HCT116 (cell line): ENCODE results near the gene OTOP3. TPM values are rescaled to one million over a fixed set of nuclear protein-coding genes. Genes with fewer than 3 reads are reported as not detected.

ENCODE experiments used
- ATAC-seq: fragments of 200-7000 bp; cut with Tn5 transposase; 2 replicates; pipeline ENCODE4 v1.9.1; 2020; ENCODE audit warnings: mild to moderate bottlenecking, moderate library complexity
- Bru-seq: library from RNA; stranded (reverse); fragments of 400-500 nt; gene quantifications from one replicate; lab custom pipeline; 2021; lab: Mats Ljungman, UMichigan
- BruChase-seq, 2 experiments: library from RNA; stranded (reverse); fragments of 400-500 nt; gene quantifications; one replicate each; lab custom pipeline; 2021; lab: Mats Ljungman, UMichigan
- BruUV-seq: library from RNA; stranded (reverse); fragments of 400-500 nt; replicated peaks from 2 replicates; lab custom pipeline; 2021; lab: Mats Ljungman, UMichigan
- CTCF ChIA-PET: fragments of 300-600 bp; sonication (Branson Sonifier 250); formaldehyde crosslinking; loops from one replicate; lab custom pipeline; 2021; ENCODE audit warnings: antibody characterized with exemption; lab: Charles Lee
- POLR2A ChIA-PET: fragments of 300-600, 350-600 bp; sonication (Branson Sonifier 250); formaldehyde crosslinking; loops from one replicate; lab custom pipeline; 2021; ENCODE audit warnings: antibody characterized with exemption; lab: Charles Lee
- RAD21 ChIA-PET, 2 experiments: fragments of 300-600 bp; sonication (Branson Sonifier 250); formaldehyde crosslinking; loops; one replicate each; lab custom pipeline; 2023; ENCODE audit warnings: low total read pairs in 2 of 2; ENCODE audit not compliant: uncharacterized antibody in 2 of 2, unreplicated experiment in 2 of 2, low non-redundant PET in 1 of 2; lab: Charles Lee
- DNase-seq: peaks from one replicate; pipeline ENCODE4 v3.0.0-alpha.2; 2010; ENCODE audit warnings: low read depth, low spot score
- H2AFZ ChIP-seq: fragments of 200-600 bp; shearing (Covaris generic), sonication (generic); 2 replicates; pipeline ENCODE4 v1.6.1; 2017; ENCODE audit warnings: low read depth, mixed run types, mixed read lengths, antibody characterized with exemption, low read length; ENCODE audit not compliant: poor library complexity, severe bottlenecking
- H3K27ac ChIP-seq: 2 replicates; pipeline ENCODE4 v1.5.1; 2012; ENCODE audit warnings: low read depth, low read length
- H3K27me3 ChIP-seq: fragments of 200-600 bp; sonication (generic); 2 replicates; pipeline ENCODE4 v1.6.1; 2016; ENCODE audit warnings: mixed run types, low read length, mixed read lengths; ENCODE audit not compliant: insufficient read depth
- H3K36me3 ChIP-seq, 2 experiments: fragments of 200-500 bp in 1 of 2; fragments of 200-600 bp in 1 of 2; sonication (Bioruptor generic) in 1 of 2; sonication (generic) in 1 of 2; 2 replicates each; pipeline versions ENCODE4 v1.5.1 to v1.6.1; 2014 to 2016; ENCODE audit warnings: low read length in 2 of 2, inconsistent platforms in 1 of 2, mixed read lengths in 1 of 2, mixed run types in 1 of 2; ENCODE audit not compliant: insufficient read depth in 2 of 2, control insufficient read depth in 1 of 2
- H3K4me1 ChIP-seq, 2 experiments: fragments of 200-600 bp in 1 of 2; sonication (generic) in 1 of 2; 2 replicates each; pipeline versions ENCODE4 v1.5.1 to v1.6.1; 2012 to 2017; ENCODE audit warnings: low read length in 2 of 2, inconsistent platforms in 1 of 2, mild to moderate bottlenecking in 1 of 2, mixed read lengths in 1 of 2, mixed run types in 1 of 2, moderate library complexity in 1 of 2; ENCODE audit not compliant: insufficient read depth in 2 of 2, control insufficient read depth in 1 of 2
- H3K4me2 ChIP-seq: fragments of 200-600 bp; sonication (generic); 2 replicates; pipeline ENCODE4 v1.6.1; 2017; ENCODE audit warnings: mixed run types, low read length, mixed read lengths
- H3K4me3 ChIP-seq, 2 experiments: fragments of 200-600 bp in 1 of 2; sonication (generic) in 1 of 2; replicated peaks in 1 of 2; 2 replicates each; pipeline ENCODE4 v1.5.1; 2011 to 2016; ENCODE audit warnings: low read length in 2 of 2, control low read depth in 1 of 2, low read depth in 1 of 2, mild to moderate bottlenecking in 1 of 2, mixed read lengths in 1 of 2, mixed run types in 1 of 2
- H3K79me2 ChIP-seq: fragments of 200-600 bp; sonication (generic); 2 replicates; pipeline ENCODE4 v1.6.1; 2017; ENCODE audit warnings: mild to moderate bottlenecking, mixed run types, low read length, moderate library complexity, mixed read lengths; ENCODE audit not compliant: insufficient read depth
- H3K9ac ChIP-seq: fragments of 200-600 bp; sonication (generic); 2 replicates; pipeline ENCODE4 v1.6.1; 2016; ENCODE audit warnings: low read length, mixed read lengths
- H3K9me2 ChIP-seq: fragments of 200-600 bp; sonication (generic), shearing (Covaris generic); 2 replicates; pipeline ENCODE4 v1.6.1; 2017; ENCODE audit warnings: mixed run types, mild to moderate bottlenecking, moderate library complexity; ENCODE audit not compliant: insufficient read depth
- H3K9me3 ChIP-seq, 2 experiments: fragments of 200-500 bp in 1 of 2; fragments of 200-600 bp in 1 of 2; sonication (Bioruptor generic) in 1 of 2; sonication (generic) in 1 of 2; 2 replicates each; pipeline ENCODE4 v1.6.1; 2014 to 2017; ENCODE audit warnings: low read length in 2 of 2, mixed read lengths in 2 of 2, inconsistent platforms in 1 of 2, low read depth in 1 of 2, mild to moderate bottlenecking in 1 of 2, mixed run types in 1 of 2, moderate library complexity in 1 of 2; ENCODE audit not compliant: control insufficient read depth in 1 of 2, insufficient read depth in 1 of 2
- H4K20me1 ChIP-seq: fragments of 200-600 bp; sonication (generic), shearing (Covaris generic); 2 replicates; pipeline ENCODE4 v1.6.1; 2017; ENCODE audit warnings: mixed run types, mild to moderate bottlenecking, moderate library complexity; ENCODE audit not compliant: insufficient read depth
- ATF3 ChIP-seq: IDR thresholded peaks from 2 replicates; pipeline ENCODE4 v1.6.1; 2012
- EZH2phosphoT487 ChIP-seq: fragments of 200-600 bp; IDR thresholded peaks from 2 replicates; pipeline ENCODE4 v1.6.1; 2018; ENCODE audit warnings: antibody characterized with exemption, borderline replicate concordance
- SP1 ChIP-seq: IDR thresholded peaks from 2 replicates; pipeline ENCODE4 v1.6.1; 2012; ENCODE audit warnings: low read depth
- SRF ChIP-seq: IDR thresholded peaks from 2 replicates; pipeline ENCODE4 v1.6.1; 2012; ENCODE audit warnings: low read depth
- YY1 ChIP-seq: IDR thresholded peaks from 2 replicates; pipeline ENCODE4 v1.6.1; 2011; ENCODE audit warnings: low read length, low read depth, moderate library complexity, mild to moderate bottlenecking; ENCODE audit not compliant: insufficient replicate concordance; ENCODE audit errors: extremely low read depth
- ZNF274 ChIP-seq: fragments of 200-500 bp; sonication (Bioruptor generic); IDR thresholded peaks from 2 replicates; pipeline ENCODE4 v1.6.1; 2014; ENCODE audit warnings: mild to moderate bottlenecking, low read depth, low read length, inconsistent platforms
- intact Hi-C: fragments of 100-400 bp; cut with micrococcal nuclease; formaldehyde crosslinking; loops from 2 replicates; pipeline ENCODE4 v1.10.0; 2022
- long read RNA-seq: library from polyadenylated mRNA; unstranded; transcript quantifications from one replicate; pipeline ENCODE4 v2.0.0, GENCODE V29; 2021; ENCODE audit not compliant: unreplicated experiment
- polyA plus RNA-seq: library from polyadenylated mRNA; unstranded; fragments of >200 nt; gene quantifications from 2 replicates; pipeline ENCODE4 v1.2.1, GENCODE V29; 2012; ENCODE audit warnings: missing spikeins
- total RNA-seq: library from RNA; stranded (reverse); gene quantifications from one replicate; pipeline ENCODE4 v1.2.1, GENCODE V29; 2021; ENCODE audit not compliant: unreplicated experiment
- TF ChIP-seq, protein P1 (sequence below): IDR thresholded peaks from 2 replicates; pipeline ENCODE4 v1.6.1; 2012
- TF ChIP-seq, protein P2 (sequence below): IDR thresholded peaks from 2 replicates; pipeline ENCODE4 v1.6.1; 2011; ENCODE audit warnings: mild to moderate bottlenecking, low read length, moderate library complexity; ENCODE audit not compliant: insufficient replicate concordance; ENCODE audit errors: extremely low read depth

The OTOP3 gene
- not detected for total RNA-seq
- not detected in 2 replicates for polyA plus RNA-seq
- not detected for Bru-seq, nascent RNA
- not detected for BruChase-seq, experiment 1, labeled RNA remaining after a 6-hour chase
- BruChase-seq, experiment 2, labeled RNA remaining after a 2-hour chase, result not detected
- long read RNA-seq, result 0 reads

DNA sequence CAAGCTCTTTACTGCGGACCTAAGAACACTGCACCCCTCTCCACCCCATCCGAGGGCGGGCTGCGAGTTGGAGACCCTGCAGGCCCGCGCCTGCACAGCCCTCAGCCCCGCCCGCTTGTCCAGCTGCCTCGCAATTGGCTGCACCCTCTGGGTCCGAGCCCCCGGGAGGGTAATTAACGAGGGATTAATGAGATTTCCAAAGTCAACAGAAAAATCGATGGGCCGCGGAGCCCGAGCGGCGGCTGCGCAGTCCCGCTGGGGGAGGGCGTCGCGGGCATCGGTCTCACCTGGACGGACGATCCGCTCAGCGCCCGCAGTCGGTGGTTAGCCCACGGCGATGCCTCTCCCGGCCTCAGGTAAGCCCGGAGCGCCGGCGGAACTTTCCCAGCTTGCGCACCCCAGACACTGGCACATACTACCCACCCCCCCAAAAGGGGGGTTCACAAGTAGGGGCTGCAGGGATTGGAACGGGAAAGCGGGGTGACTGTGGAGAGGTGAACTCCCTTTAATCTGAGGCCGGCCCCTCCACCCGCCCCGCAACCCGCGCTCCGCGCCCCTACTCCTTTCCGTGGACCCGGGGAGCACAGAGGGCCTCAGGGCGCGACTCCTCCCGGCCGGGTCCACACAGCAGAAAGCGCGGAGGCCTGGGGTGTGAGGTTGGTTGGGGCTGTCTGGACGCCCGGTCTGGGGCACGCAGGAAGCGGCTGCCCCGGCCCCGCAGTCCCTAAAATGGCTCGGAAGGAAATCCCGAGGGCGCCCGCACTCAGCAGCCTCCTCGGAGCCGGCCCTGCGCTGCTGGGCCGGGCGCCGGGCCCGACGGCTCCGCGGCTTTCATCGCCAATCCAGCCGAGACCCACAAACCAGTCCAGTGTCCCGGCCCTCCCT lies at the start of gene OTOP3:
Gene OTOP3, plus strand, starts transcription at position 314 of the 885 bp plus-strand sequence. Its CDS starts 24 bp downstream, at position 338.
- ChIA-PET POLR2A (interaction anchor here (0.7 kb wide), 1 partner anchor 8 kb away, joined by 3 read pairs; no protein-coding TSS in a partner anchor), CTCF (no interaction called here), RAD21 (interaction anchor here in 1 of 2 experiments (0.7 kb wide), 1 partner anchor 23 kb away, joined by 4 read pairs; no protein-coding TSS in a partner anchor)
- no peak within 1 kb of the TSS for H3K4me2 ChIP-seq
- H3K9me2 ChIP-seq, result no peaks in the 10 kb centered on the region
- peaks cover 0 to 12% of the 10 kb centered on the region in 2 experiments; a peak in 2 of 4 replicates for H3K4me1 ChIP-seq
- H2AFZ ChIP-seq, result no peak within 1 kb of the TSS
- H3K36me3 ChIP-seq, result no peaks in the 10 kb centered on the region
- H4K20me1 ChIP-seq, result no peaks in the 10 kb centered on the region
- no peaks in the 10 kb centered on the region for H3K79me2 ChIP-seq
- BruUV-seq, result no TSS peak
- no peak within 1 kb of the TSS for H3K9ac ChIP-seq
- no peak for ATAC-seq
- H3K27me3 ChIP-seq, result peaks cover 4% of the 10 kb centered on the region; the same call in 1 of the 2 replicates
- no peak within 1 kb of the TSS for H3K4me3 ChIP-seq
- no peak for TF ChIP-seq ATF3
- TF ChIP-seq, protein P1, sequence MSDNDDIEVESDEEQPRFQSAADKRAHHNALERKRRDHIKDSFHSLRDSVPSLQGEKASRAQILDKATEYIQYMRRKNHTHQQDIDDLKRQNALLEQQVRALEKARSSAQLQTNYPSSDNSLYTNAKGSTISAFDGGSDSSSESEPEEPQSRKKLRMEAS, result no peak
- H3K9me3 ChIP-seq, result no peaks in the 10 kb centered on the region
- no peak within 1 kb of the TSS for H3K27ac ChIP-seq
- DNase-seq, result no peak
- intact Hi-C loops, result no loop called here

DNA sequence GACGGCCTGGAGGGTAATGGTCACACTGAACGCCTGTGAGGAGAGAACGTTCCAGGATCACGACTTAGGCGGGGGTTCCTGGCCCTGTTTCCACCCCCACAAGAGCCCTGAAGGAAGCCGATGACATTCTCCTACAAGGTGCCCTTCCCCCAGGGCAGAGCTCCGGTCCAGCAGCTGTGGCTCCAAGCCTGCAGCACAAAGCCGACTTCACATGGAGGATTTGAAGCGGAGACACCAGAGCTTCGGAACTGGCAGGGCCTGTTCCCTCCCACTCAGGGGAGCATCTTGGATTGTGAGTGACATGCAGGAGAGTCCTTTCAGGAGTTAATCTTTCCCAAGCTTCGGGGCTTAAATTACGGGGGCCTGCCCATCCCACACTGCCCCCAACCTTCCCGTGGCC lies 47.2 kb upstream of the OTOP3 start:
- CTCF ChIA-PET, result no interaction called here
- RAD21 ChIA-PET, result no interaction called here
- Histone ChIP-seq H3K9ac (no peak overlapping the region), H3K9me2 (no peaks in the 10 kb centered on the region), H3K79me2 (no peaks in the 10 kb centered on the region), H3K36me3 (no peaks in the 10 kb centered on the region), H3K9me3 (no peaks in the 10 kb centered on the region), H3K27ac (no peak overlapping the region), H4K20me1 (no peaks in the 10 kb centered on the region), H3K4me2 (no peak overlapping the region), H3K4me1 (no peaks in the 10 kb centered on the region), H2AFZ (no peak overlapping the region), H3K4me3 (no peak overlapping the region), H3K27me3 (no peaks in the 10 kb centered on the region)
- intact Hi-C loops, result no loop called here
- no TSS peak for BruUV-seq
- TF ChIP-seq EZH2phosphoT487 (no peak), ZNF274 (no peak), ATF3 (no peak), YY1 (no peak), SRF (no peak), SP1 (no peak)
- TF ChIP-seq, protein P2, sequence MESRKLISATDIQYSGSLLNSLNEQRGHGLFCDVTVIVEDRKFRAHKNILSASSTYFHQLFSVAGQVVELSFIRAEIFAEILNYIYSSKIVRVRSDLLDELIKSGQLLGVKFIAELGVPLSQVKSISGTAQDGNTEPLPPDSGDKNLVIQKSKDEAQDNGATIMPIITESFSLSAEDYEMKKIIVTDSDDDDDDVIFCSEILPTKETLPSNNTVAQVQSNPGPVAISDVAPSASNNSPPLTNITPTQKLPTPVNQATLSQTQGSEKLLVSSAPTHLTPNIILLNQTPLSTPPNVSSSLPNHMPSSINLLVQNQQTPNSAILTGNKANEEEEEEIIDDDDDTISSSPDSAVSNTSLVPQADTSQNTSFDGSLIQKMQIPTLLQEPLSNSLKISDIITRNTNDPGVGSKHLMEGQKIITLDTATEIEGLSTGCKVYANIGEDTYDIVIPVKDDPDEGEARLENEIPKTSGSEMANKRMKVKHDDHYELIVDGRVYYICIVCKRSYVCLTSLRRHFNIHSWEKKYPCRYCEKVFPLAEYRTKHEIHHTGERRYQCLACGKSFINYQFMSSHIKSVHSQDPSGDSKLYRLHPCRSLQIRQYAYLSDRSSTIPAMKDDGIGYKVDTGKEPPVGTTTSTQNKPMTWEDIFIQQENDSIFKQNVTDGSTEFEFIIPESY, result no peak
- DNase-seq, result no peak
- POLR2A ChIA-PET, result interaction anchor here (2.4 kb wide), 1 partner anchor 15 kb away, joined by 12 read pairs; the partner anchor contains the start of gene FDXR
- ATAC-seq, result no peak
